Non-pigmented ciliary epithelial cell (primary cell): ENCODE data around the gene ATG9B.

Experiments
- DNase-seq: peaks from one replicate; pipeline ENCODE4 v3.0.0-alpha.2; 2010; ENCODE audit warnings: low read depth

Gene ATG9B

GRCh38 chr7:151024435-151025056, at the start of gene ATG9B:
ATG9B (minus strand) TSS chr7:151024494; CDS start chr7:151024423, 71 bp downstream.
- DNase-seq, result no peak

GRCh38 chr7:151073990-151074389, 49.7 kb upstream of the ATG9B start:
- DNase-seq, result no peak

GRCh38 chr7:151071032-151071866, 47.0 kb upstream of the ATG9B start:
- no peak for DNase-seq

- no peak for DNase-seq
These were observed 46.3 kb upstream of the ATG9B start for GRCh38 chr7:151070574-151070960.

- DNase-seq, result no peak
These were observed 45.7 kb upstream of the ATG9B start for GRCh38 chr7:151069841-151070573.

GRCh38 chr7:151068069-151068773, 43.9 kb upstream of the ATG9B start:
- DNase-seq, result no peak

GRCh38 chr7:151066273-151066974, 42.1 kb upstream of the ATG9B start:
- DNase-seq, result no peak

- no peak for DNase-seq
These were observed 41.2 kb upstream of the ATG9B start for GRCh38 chr7:151065516-151065915.

GRCh38 chr7:151064993-151065392, 40.7 kb upstream of the ATG9B start:
- no peak for DNase-seq

- DNase-seq, result no peak
These were observed 40.2 kb upstream of the ATG9B start for GRCh38 chr7:151064454-151064853.

- DNase-seq, result no peak
These were observed 38.9 kb upstream of the ATG9B start for GRCh38 chr7:151063212-151063561.

GRCh38 chr7:151062399-151063211, 38.3 kb upstream of the ATG9B start:
- no peak for DNase-seq

- no peak for DNase-seq
These were observed 37.8 kb upstream of the ATG9B start for GRCh38 chr7:151062111-151062398.

- DNase-seq, result no peak
These were observed 37.2 kb upstream of the ATG9B start for GRCh38 chr7:151061213-151062110.

GRCh38 chr7:151060416-151061212, 36.3 kb upstream of the ATG9B start:
- DNase-seq, result no peak

GRCh38 chr7:151060113-151060415, 35.8 kb upstream of the ATG9B start:
- no peak for DNase-seq

- DNase-seq, result no peak
These were observed 35.2 kb upstream of the ATG9B start, which contains the start of gene SLC4A2 for GRCh38 chr7:151059367-151060112. SLC4A2 (plus strand) TSS chr7:151059589; CDS start chr7:151061988, 2,399 bp downstream.

- no peak for DNase-seq
These were observed 34.6 kb upstream of the ATG9B start for GRCh38 chr7:151058781-151059366.
